Fibroblast of lung (primary cell): ENCODE data around the gene CMTM3.

ENCODE experiments used
- CTCF ChIP-seq, 2 donors: IDR thresholded peaks in 1 of 2; conservative IDR thresholded peaks in 1 of 2; 1 replicate in 1 of 2; 2 replicates in 1 of 2; pipeline ENCODE4 v1.5.1; 2011 to 2012; ENCODE audit warnings: low read length in 2 of 2, control low read depth in 1 of 2, inconsistent platforms in 1 of 2, low read depth in 1 of 2, mild to moderate bottlenecking in 1 of 2
- EZH2 ChIP-seq: IDR thresholded peaks from 2 replicates; pipeline ENCODE4 v1.5.1; 2012; ENCODE audit warnings: low read length, control low read depth, mild to moderate bottlenecking; ENCODE audit errors: missing control alignments

GRCh38 chr16:66592814-66593213 lies 11.7 kb upstream of the CMTM3 start:
- no peak for TF ChIP-seq CTCF (conservative IDR thresholded peaks at IDR 0.05 in 1 of 2, IDR thresholded peaks at IDR 0.05 in 1 of 2; ENCODE audit: low read depth in 1 of 2, low read length in 2 of 2)
- no peak for TF ChIP-seq EZH2
